GM18507 (cell line): Measurements from ENCODE around the gene CAMKK1.

ENCODE experiments used
- DNase-seq: peaks from one replicate; pipeline ENCODE4 v3.0.0; 2011; ENCODE audit warnings: low read depth; ENCODE audit not compliant: insufficient read length; ENCODE audit errors: extremely low spot score
- FAIRE-seq: peaks from 2 replicates; lab custom pipeline; 2011; peaks lifted over from hg19 to GRCh38; lab: Jason Lieb, UNC

The CAMKK1 gene

DNA sequence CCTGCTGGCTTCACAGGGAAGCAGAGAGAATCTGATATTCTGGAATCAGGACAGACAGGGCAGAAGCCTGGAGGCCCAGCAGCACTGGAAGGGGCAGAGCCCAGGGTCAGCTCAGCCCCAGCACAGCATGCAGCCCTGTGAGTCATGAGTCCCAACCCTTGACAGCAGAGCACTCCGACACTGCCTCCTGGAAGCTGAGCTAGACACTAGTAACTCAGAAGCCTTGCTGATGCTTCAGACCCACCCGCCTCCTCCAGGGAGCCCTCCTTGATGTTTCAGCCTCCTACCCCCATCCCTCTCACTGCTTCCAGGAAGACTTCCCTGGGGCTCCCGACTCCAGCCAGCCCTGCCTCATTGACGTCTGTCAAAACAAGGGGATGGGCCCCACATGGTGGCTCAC is 6.9 kb downstream of the CAMKK1 start:
- DNase-seq (no peak), FAIRE-seq (no peak)

DNA sequence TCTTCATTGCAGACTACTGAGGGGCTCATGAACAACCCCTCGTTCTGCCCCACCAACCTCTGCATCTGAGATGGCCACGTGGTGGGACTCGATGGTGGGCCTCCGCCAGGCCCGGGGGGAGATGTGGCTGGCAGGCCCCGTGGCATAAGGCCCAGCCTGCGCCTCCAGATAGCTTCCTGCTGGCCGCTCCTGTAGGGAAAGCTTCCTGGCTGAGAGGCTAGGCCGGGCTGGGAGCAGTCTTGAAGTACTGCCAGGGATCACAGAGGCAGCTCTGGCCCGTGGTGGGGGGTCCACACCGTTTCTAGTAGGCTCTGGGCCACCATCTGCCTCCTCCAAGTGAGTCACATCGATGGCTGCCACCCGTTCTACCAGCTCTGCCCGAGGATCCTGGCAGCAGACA is 7.6 kb downstream of the CAMKK1 start:
- FAIRE-seq, result no peak
- DNase-seq, result no peak

DNA sequence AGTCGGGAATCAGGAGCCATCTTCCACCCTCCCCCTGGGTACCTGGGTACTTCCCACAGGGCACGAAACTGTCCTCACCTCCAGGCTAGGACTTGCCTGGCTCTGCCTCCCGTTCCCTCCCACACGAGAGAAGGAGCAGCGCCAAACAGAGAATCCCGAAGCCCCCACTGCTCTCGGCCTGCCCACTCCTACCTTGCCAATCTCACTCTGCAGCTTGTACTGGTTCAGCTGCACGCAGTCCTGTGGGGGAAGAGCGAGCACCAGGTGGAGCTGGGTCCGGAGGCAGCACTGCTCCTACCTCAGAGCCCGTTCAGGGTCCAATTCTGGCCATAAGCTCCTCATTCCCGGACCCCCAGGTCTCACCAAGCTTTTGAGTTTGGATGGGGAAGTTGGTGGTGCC is 8.7 kb downstream of the CAMKK1 start:
- no peak for DNase-seq
- FAIRE-seq, result no peak

DNA sequence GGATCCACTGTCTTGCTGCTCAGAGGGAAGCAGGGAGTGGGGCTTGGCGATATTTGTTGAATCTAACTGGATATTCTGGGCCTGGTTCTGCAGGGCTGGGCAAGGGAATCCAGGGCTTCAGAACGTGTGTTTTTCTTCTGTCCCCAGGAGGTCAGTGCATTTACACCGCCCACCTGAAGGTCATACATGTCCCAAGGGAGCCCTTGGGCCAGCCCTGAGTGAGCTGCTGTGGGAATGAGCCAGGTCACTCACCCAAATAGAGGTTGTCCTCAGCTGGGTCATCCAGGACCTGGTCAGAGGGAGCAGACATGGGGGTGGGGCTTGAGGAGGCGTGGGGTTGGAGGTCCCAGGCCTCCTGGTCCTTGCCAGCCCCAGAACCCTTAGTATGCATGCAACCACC is 10.6 kb downstream of the CAMKK1 start:
- DNase-seq, result no peak
- no peak for FAIRE-seq

DNA sequence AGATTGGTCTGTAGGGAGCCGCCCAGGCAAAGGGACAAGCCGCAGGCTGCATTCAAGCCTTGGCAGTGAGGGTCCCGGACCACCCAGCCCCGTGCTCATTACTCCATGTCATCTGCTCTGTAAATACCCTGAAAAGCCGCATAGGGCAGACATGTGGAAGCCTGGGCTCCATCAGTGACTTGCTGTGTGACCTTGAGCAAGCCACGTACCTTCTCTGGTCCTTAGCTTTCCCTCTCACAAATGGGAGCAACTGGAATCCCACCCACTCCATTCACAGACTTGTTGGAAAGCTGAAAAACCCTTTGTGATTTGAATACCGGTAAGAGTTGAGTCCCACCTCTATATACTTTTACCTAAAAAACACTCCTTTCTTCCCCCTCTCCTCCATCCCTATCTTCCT is 11.9 kb downstream of the CAMKK1 start:
- FAIRE-seq (no peak), DNase-seq (no peak)

DNA sequence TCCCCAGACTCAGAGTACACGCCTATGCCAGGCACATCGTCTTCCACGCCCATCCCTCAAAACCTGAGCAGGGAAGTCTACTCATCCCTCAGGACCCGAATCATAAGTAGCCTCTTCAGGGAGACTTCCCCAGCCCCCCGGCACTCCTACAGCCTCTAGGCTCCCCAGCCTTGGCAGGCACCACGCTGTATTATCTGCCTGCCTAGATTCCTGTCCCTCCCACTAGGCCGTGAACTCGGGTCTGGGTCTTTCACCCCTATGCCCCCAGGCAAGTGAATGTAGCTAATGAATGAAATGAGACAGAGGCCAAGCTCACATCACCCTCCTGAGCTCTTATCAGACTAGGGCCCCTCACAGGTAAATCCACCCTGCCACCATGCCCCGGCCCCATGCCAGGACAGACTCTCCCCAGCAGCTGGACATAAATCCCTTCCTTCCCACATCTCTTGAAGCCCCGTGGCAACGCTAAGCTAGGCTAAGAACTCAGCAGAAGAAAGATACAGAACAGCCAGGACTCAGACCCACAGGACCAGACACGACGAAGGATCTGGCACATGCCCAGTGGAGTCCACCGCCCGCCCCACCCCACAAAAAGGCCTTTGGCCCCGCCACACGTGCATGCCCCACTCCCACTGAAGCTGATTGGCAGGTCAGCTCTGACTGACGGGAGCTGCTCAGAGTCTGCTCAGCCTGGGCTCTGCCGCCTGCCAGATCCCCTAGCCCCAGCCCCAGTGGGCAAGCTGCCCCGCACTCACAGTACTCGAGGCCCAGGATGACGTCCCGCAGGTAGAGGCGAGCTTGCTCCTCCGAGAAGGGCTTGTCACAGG is 13.0 kb downstream of the CAMKK1 start:
- FAIRE-seq (no peak), DNase-seq (no peak)

DNA sequence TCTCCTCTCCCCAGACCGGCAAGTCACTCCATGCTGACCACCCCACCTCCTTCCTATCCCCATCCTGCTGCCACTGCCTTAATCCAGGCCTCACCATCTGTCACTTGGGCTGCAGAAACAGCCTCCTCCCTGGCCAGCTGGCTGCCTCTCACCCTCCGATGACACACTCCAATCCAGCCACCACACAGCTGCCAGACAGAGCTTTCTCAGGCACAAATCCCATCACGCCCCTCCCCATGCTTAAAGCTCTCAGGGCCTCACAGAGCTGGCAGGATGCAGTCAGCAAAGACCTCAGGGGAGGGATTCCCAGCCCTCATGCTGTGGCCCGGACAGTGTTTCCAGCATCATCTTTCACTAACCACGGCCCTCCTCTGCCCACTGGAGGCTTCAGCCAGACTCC is 13.7 kb downstream of the CAMKK1 start:
- no peak for DNase-seq
- no peak for FAIRE-seq

DNA sequence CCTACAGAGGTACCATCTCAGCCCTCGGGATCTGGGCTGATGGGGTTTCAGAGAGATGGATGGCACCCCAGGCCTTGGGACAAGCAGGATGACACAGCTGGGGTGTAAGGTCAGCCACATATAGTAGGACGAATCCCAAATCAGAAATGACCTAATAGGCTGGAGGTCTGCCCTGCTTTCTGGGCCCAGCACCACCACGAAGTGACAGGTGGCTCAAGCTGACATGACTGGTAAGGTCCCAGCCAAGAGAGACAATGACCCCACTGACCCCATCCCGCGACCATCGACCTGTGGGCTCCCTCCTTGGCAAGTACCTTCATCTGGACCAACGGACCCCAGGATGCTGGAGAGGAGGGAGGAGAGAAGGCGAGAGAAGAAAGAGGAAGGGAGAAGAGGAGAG is 15.6 kb downstream of the CAMKK1 start:
- no peak for DNase-seq
- FAIRE-seq, result no peak

DNA sequence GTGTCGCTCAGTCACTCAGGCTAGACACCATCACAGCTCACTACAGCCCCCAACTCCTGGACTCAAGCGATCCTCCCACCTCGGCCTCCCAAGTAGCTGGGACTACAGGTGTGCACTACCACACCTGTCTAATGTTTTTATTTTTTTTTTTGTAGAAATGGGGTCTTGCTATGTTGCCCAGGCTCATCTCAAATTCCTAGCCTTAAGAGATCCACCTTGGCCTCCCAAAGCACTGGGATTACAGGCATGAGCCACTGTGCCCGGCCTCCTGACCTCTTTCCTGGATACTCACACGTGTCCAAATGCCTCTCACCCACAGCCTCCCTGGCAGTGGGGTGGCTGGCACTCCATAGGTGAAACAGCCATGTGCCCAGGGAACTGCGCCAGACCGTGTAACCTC is 17.5 kb downstream of the CAMKK1 start:
- FAIRE-seq (no peak), DNase-seq (no peak)

DNA sequence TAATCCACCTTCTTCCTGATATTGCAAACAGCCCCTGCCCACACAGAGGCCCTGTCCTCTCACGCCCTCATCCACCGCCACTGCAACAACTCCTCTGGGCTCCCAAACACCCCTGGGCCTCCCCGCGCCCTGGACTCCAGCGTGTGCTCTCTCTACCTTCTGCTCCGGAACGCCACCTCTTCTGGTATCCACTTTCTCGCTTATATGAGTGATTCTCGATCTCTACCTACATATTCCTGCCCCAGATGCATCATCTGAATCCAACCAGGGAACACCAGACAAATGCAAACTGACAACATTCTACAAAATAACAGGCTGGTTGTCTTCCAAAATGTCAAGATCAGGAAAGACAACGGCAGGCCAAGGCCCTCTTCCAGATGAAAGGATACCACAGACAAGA is 19.0 kb downstream of the CAMKK1 start:
- DNase-seq, result no peak
- no peak for FAIRE-seq

DNA sequence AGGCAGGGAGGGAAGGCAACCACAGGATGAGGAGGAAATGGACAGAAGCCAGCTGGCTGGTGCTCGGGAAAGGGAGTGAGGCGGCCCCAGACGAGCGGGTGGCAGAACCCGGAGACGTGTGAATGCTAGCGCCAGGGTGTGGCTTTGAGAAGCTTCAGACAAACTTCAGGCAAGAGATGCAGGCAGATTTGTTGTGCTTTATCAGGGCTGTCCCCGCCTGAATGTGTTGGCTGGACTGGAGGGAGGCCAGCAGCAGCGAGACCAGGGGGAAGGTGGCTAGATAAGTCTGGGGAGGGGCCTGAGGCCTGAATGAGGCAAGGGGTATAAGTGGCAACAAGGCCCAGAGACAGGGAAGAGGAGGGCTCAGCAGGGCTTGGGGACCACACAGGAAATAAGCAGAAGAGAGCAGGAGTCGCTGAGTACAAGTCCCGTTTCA is 22.0 kb downstream of the CAMKK1 start:
- peak; percentile 92 for FAIRE-seq

DNA sequence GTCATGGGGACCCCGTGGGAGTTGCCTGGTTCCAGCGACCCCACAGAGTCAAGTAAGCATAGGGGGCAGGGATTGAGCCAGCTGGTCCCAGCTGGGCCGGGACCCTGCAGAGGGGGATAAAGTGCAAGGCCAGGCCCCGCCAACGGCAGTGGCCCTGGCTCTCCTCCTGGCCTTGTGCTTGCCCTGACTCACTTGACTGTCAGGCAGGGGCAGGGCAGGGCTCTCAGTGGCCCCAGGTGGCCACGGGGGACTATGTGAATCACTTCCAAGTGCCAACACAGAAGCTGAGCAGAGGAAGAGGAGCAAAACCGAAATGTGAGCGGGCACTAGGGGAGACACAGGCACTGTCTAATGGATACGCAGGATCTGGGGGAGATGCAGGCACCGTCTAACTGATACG is 25.2 kb downstream of the CAMKK1 start:
- DNase-seq, result no peak
- no peak for FAIRE-seq

More for the DNA sequence above, 22.0 kb downstream of the CAMKK1 start:
- no peak for DNase-seq

DNA sequence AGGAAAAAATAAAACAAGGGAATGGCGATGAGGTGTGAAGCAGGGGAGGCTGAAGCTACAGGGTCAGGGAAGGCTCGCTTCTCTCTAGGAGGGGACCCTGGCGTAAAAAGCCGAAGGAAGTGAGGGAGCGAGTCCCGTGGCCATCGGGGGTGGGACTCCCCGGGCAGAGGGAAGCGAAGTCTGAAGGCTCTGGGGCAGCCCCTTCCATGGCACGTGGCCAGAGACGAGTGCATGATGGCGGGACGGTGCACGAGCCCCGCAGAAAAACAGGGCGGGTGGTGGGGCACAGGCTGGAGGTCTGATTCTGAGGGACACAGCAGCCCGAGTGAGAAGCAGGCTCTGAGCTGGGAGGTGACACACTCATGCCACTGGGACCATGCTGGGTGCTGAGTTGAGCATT is 25.7 kb downstream of the CAMKK1 start:
- DNase-seq (no peak), FAIRE-seq (no peak)

DNA sequence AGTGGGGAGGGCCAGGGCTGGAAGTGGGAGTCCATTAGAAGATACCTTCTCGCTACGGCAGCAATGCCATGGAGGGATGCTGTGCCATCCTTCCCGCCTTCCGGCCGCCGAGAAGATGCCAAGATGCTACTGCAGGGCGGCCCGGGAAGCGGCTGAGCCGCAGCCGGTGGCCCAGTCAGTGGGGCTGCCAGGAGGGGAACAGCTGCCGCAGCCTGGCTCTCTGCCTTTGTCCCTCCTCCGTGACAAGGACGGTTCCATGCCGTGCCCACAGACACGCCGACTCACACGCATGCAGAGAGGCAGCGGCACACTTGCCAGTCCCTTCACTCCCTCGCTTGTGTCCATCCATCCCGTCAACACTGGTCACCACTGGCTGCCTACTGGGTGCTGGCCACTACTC is 26.6 kb downstream of the CAMKK1 start:
- FAIRE-seq (no peak), DNase-seq (no peak)

DNA sequence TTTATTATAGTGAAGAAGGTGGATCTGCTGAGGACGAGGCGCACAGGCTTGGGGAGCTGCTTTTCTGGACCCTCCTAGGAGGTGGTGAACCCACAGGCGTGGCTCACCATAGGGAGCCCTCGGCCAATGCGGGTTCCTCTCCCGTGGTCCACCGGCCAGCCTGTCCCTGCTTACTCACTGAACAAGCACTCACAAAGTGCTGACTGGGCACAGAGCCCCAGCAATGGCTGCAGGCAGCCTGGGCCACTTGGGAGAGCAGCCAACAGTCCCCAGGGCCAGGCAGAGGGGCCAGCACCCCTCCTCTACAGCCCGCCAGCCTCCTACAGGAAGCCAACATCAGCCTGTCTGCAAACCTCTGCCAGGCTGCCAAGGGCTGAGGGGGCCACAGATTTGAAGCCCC is 27.7 kb downstream of the CAMKK1 start:
- no peak for DNase-seq
- no peak for FAIRE-seq

DNA sequence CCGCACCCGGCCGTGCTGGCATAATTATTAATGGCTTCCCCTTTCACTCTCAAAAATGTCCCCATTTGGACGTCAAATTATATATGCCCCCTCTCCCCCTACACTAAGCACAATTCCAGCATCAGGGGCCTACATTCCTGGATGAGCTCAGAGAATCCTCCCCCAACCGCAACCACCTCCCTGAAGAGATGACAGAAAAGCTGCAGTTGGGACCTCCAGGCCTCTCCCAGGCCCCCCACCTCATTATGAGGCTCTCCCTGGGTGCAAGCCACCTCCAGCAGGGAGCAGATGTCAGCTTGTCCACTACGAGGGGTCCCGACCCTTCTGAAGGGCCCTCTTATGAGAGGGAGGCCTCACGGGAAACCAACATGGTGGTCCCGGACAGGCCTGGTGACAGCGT is 28.3 kb downstream of the CAMKK1 start:
- DNase-seq (no peak), FAIRE-seq (no peak)

DNA sequence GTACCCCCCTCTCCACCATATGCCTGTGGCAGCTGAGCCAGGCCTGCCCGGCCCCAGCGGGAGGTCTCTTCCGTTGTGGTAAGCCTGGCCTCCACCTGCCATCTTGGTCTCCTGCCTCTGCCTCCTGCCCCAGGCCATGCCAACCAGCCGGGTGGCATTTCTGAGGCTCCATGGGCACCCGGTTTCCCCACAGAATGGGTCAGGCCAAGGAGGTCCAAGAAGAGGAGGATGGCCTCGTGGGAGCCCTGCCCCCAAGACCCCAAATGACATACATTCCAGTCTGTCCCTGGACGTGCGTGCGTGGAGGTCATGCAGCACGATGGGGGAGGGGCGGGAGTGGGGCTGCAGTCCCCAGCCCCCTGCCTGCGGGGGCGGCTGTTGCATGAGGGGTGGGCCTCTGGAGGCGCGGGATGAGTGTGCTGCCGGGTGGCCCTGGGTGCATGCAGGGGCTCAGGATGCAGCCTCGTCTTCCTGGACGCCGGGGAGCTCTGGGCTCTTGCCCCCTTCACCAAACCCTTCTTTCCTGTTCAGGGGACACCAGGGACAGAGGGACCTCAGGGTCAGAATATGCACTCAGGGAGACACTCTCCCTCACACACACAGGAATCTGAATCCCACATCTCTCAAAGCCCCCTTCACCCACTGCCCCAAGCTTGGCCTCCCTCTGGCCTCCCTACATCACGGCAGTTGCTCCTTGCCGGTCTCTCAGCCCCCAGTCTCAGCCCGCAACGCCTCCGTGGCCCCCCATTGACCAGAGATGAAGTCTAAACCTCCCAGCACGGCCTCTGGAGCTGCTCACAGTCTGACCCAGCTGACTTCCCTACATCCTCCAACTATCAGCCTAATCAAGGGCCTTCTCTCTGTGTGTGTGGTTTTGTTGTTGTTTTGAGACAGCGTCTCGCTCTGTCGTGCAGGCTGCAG is 30.8 kb downstream of the CAMKK1 start:
- FAIRE-seq, result no peak

DNA sequence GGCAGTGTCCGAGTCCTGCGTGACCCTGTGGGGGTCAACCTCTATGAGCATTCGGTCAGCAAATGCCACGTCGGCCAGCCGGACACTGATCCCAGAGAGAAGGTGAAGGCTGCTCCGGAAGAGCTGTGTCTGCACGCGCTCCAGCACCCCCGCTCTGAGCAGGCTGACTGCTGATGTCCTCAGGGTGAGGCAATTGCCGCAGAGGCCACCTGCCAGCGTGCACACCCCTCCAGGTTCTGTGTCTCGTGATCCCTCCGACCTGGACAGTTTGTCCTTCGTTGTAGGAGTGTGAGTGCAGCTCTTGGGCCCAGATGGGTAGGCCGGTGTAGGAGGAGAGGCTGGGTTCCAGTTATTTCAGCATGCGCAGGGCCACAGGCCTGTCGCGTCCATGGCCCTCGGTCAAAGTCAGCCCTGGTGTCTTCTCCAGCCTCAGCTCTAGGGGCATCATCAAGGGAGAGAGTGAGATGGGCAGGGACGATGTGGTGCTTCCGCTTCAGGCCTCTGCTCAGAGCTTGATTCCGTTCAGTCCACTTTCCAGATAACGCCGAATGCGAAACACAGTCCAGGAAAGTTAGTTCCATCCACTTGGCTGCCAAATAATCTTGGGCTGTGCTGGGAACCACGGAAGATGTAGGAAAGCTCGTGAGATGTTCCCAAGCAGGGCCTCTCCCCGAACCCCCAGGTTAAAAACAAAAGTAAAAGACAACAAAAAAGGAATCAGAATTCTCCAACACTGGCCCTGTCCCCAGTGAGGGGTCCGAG is 31.7 kb downstream of the CAMKK1 start:
- DNase-seq (no peak), FAIRE-seq (no peak)

More for the DNA sequence above, 30.8 kb downstream of the CAMKK1 start:
- DNase-seq, result no peak

DNA sequence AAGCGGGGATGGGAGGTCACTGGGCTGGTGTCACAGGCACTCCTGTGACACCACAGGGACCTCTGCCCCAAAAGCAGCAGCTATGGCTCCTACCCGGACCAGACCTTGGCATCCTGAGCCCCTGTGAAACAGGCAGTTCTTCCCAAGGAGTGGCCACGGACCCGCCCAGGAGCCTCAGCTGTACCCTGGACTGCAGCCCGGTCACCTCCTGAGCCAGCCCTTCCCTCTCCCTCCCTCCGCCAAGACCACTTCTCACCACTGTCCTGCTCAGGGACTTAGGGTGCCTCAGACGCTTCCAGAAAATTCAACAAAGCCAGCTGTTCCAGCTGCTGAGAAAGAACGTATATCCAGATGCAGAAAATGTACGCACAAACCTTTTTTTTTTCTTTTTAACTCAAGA is 32.9 kb downstream of the CAMKK1 start:
- FAIRE-seq (no peak), DNase-seq (no peak)
